Renal cortex interstitium (tissue), 11 donors: Measurements from ENCODE around the gene PEX16. TPM values are rescaled to one million over a fixed set of nuclear protein-coding genes. Genes with fewer than 3 reads are reported as not detected.

Experiments
- DNase-seq, 11 donors: peaks; one replicate each; pipeline ENCODE4 v3.0.0-alpha.2; 2013; ENCODE audit warnings: low read depth in 9 of 11, low spot score in 4 of 11; ENCODE audit errors: extremely low read depth in 1 of 11
- polyA plus RNA-seq, 3 donors: library from polyadenylated mRNA; unstranded; fragments of 120-200 nt; gene quantifications; one replicate each; pipeline ENCODE4 v1.2.1, GENCODE V29; 2013; ENCODE audit not compliant: insufficient read length in 3 of 3

The PEX16 gene
- polyA plus RNA-seq, 3 donors, result 15.5 to 17.8 (median 17.0) TPM

DNA sequence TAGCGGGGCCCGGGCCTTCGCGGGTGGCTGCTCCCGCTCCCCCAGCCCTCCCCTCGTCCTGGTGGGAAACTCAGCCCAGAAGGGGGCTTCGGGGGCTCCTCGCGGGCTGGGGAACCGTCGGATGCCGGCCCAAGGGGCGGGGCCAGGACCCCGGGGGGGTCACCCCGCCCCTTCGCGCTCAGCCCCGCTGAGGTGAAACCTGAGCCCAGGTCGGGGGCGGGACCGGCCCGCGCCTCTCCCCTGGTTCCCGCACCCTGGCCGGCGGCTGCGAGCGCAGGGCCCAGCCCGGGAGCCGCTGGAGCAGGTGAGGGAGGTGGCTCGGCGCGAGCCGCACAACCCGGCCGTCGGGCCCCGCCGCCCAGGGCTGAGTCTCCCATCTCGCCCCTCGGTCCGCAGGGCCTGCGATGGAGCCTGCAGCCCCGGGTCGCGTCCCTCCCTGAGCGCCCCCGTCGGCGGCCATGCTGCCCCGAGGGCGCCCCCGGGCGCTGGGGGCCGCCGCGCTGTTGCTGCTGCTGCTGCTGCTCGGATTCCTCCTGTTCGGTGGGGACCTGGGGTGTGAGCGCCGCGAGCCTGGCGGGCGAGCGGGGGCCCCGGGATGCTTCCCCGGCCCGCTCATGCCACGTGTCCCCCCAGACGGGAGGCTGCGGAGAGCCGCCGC, 4.9 kb upstream of the PEX16 start, which contains the start of gene LARGE2:
TSS of gene LARGE2 (plus strand) at position 232 of the 658 bp plus-strand sequence. CDS start at position 459, 227 bp downstream.
- peak in 1 of 11 donors; percentile 45 for DNase-seq

GRCh38 chr11:45921561-45922424, 4.1 kb upstream of the PEX16 start:
- peak in 4 of 11 donors; percentile 46 to 70 (median 58) for DNase-seq

GRCh38 chr11:45920531-45921477, 3.1 kb upstream of the PEX16 start:
- no peak for DNase-seq

GRCh38 chr11:45919806-45920530, 2.3 kb upstream of the PEX16 start:
- no peak for DNase-seq

GRCh38 chr11:45918962-45919675, 1.4 kb upstream of the PEX16 start:
- no peak for DNase-seq

DNA sequence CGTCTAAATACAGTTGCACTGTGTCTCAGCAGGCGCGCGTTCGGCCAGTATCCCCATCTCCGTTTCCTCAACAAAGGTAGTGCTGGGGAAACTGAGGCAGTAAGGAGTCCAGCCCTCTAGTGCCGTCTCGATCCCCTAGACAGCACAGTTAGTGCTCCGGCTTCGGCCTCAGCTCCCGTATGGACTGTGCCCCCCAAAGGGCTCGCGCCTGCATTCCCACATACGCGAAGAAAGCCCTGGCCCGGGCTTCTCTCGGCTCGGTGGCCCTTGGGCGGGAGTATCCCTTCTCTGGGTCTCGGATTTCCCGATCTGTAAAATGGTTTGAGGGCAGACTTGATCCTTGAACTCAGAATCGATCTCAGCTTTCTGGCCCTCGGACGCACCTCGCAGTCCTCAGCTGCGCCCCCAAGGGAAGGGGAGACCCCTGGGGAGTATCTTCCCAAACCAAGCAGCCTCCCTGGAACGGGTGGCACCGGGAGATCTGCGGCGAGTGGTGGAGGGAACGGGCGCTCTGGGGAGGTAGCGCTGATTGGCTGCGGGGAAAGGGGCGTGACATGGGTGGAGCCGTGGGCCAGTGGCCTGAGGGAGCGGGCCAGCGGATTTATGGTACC, 759 bp upstream of the PEX16 start:
- DNase-seq, result peak in 1 of 11 donors; percentile 34

DNA sequence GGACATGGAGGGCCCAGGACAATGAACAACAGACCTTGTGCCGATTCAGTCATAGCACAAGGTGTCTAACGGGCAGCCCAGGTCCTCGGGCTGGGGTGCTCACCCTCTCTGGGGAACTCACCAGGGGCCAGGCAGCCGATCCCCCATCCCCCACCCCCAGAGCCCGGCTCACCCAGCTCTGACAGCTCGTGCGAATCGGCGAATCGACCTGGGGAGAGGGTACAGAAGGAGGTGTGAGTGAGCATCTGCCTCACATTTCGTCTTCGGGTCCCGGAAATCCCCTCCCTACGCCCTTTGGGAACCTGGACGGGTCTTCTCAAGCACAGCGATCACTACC, 423 bp downstream of the PEX16 start:
- no peak for DNase-seq

DNA sequence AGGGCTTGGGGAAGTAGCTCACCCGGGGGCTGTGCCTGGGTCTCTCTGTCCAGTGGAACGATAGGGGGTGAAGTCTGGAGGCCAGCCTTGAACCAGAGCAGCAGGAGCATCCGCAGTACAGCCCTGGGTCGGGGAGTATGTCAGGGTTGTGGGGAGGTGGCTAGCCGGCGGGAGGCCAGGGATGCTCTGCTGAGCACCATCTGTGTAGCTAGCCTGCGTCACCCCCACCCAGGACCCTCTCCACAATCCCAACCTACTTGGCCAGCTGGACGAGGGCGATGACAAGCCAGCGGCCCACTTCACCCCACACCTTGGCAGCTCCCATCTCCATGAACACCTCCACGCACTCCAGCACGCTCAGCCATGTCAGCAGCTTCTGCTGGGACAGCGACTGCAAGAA, 2.2 kb downstream of the PEX16 start:
- DNase-seq, result no peak

DNA sequence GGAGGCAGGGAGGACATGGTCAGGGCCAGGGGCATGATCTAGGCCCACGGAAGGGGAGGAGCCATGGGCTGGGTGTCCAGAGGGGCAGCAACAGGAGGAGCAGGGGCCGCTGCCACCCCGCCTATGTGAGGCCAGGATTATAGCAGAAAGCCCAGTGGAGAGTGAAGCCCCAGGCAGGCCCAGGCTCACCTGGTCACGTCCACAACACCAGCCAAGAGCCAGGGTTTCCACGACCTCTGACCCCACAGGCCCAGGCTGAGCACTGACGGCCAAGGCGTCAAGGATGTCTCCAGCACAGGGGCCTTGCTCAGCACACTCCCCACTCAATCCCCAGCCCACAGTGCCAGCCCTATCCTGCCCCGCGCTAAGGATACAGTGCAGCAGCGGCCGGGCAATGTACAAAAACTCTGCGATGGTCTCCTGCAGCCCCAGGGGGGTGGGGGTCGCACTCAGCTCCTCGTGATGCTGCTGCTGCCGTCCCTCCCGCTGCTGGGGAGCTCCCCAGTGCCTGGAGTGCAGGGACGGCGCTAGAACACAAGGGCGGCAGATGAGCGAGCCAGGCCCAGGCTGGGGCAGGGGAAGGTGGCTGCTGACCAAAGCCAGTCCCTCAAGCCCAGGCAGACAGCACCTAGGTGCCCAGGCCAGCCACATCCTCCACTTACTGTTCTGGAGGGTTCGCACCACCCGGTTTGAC, 3.6 kb downstream of the PEX16 start:
- DNase-seq, result no peak

DNA sequence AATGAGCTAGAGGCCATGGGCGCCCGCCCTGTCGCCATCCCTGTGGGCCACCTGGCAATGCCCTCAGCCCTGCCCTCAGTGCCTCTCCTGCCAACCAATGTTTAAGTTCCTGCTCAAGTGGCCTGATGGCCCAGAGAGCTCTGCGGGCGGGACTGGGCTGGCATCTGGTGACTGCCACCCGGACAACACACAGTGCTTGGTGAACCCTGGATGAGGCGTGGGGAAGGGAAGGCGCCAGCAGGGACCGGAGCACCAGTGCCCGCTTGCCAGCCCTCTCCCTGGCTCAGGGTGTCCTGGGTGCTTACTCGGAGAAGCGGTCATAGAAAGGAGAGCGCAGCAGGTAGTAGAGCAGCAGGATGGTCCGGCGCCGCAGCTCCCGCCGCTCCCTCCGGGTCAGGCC, 4.2 kb downstream of the PEX16 start:
- DNase-seq, result no peak

GRCh38 chr11:45910623-45911022, 7.1 kb downstream of the PEX16 start:
- DNase-seq, result no peak

DNA sequence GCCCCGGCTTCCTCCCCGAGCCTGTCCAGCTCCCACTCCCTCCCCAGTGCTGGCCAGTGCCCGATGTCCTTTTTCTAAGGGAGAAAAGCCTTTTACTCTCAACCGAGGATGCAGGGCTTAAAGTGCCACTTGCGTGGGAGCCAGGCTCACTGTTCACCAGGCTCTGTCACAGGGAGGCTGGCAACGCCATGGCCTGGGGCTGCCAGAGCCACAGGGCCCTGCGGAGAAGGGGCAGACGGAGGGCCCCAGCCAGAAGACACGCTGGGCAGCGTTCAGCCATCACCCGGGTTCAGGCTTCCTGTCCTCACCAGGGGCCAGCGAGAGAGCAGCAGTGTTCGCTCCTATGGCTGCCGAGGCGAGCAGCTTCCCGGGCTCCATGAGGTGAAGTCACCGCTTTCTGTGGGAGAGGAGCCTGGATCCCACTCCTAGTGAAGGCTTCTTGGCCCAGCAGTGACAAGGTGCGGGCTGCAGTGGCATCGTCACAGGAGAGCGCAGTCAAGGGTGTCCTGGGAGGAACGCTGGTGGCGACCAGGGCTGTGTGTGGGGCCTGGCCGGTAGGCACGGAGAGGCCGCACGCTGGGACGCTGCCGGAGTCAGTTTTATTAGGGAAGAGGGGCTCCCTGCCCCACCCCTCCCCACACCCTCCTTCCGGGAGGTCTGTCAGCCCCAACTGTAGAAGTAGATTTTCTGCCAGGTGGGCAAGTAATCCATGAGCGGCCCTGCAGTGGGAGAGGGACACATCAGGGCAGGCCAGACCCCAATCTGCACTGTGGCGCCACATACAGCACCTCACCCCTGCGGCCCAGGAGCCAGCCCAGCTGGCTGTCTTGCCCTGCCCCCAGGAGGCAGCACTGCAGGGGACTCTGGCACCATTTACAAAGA, 7.8 kb downstream of the PEX16 start:
- DNase-seq, result no peak

DNA sequence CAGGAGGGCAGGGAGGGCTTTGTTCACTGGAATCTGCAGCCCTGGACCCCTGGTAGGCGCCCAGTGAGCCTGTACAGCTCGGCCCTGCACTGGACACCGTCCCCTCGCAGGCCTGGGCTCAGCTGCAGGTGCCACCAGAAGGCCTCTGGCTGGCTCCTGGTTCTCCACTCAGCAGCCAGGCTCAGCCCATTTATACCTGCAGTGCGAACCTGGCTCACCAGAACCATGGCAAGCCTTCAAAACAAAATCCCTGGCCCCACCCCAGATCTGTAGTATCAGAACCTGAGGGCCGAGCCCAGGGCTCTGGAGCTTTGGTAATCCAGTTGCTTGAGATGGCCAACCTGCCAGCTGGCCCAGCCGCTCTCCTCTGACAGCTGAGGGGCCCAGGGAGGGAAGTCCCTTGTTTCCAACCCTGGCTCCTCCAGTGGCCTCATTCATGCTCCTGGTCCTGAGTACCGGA, 9.7 kb downstream of the PEX16 start:
- no peak for DNase-seq

GRCh38 chr11:45906965-45907611, 10.6 kb downstream of the PEX16 start, which contains the start of gene FREY1:
Gene FREY1, minus strand, starts transcription at chr11:45907271. Its CDS starts 26 bp downstream, at chr11:45907245.
- no peak for DNase-seq

GRCh38 chr11:45906096-45906682, 11.5 kb downstream of the PEX16 start:
- DNase-seq, result no peak
